Activated CD4-positive, CD25-positive, alpha-beta regulatory T cell treated with anti-CD3 and anti-CD28 coated beads, Interleukin-2, amount 50 U/mL, for 72 hours (primary cell): ENCODE measurements around the gene MYBPC2.

Experiments
- DNase-seq: peaks from one replicate; pipeline ENCODE4 v3.0.0; 2021

Gene MYBPC2

DNA sequence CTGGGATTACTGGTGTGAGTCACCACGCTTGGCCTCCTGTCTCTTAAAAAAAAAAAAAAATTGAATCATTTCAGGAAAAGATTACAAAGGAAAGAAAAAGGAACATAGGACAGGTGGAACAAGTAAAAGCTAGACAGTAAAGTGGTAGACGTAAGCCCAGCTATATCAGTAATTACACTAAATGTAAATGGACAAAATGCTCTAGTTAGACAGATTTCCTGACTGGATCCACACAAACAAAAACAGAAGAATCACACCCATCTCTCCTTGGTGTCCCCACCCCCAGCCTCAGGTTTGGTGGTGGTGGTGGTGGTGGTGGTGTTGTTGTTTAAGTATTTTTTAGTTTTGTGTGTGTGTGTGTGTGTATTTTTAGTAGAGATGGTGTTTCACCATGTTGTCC, 20.3 kb upstream of the MYBPC2 start:
- DNase-seq: no peak

DNA sequence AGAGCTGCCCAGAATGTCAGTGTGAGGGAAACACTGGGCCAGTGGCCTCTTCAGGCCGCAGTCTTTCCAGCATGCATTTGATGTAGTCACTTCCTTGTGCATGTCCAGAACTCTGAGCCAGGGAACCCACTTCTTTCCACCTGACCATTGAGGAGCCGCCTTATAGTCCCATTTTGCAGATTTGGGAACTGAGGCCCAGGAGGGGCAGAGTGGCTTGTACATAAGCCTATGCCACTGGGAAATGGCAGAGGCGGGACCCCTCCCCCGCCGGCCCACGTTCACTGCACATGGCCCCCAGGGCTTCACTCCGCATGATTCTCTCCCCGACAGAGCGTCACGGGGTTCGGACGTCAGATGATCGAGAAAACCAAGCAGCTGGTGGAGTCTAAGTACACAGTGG, 19.6 kb upstream of the MYBPC2 start:
- no peak for DNase-seq

DNA sequence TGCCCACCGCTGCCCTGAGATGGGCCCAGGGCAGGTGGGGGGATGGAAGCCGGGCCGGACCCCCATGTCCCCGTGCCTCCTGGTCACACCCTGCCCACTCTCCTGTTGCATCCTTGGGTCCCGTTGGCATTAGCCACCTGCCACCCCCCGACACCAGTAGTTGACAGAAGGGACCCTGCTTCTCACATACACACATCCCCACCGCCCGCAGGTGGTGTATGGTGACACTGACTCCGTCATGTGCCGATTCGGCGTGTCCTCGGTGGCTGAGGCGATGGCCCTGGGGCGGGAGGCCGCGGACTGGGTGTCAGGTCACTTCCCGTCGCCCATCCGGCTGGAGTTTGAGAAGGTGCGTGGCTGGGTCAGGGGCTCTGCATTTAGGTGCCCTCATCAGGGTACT, 19.2 kb upstream of the MYBPC2 start:
- DNase-seq: no peak

DNA sequence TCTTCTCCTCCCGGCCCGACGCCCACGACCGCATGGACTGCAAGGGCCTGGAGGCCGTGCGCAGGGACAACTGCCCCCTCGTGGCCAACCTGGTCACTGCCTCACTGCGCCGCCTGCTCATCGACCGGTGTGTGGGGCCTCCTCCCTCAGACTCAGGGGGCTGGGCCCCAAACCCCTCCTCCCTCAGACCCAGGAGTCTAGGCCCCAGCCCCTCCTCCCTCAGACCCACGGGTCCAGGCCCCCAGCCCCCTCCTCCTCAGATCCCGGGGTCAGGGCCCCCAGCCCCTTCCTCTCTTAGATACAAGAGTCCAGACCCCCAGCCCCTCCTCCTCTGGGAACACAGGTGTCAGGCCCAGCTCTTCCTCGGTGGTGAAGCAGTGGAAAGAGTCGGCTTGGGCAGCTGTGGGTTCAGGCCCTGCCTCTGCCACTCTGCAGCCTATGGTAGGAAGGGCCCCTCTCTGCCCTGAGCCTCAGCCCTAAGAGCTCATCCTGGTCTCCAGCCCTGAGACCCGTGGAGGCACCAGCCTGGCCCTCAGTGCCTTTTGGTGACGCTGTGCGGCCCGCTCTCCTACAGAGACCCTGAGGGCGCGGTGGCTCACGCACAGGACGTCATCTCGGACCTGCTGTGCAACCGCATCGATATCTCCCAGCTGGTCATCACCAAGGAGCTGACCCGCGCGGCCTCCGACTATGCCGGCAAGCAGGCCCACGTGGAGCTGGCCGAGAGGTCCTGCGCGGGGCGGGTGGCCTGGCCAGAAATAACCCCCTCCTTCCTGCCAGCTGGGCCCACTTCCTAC, 17.6 kb upstream of the MYBPC2 start:
- peak; percentile 82 for DNase-seq

DNA sequence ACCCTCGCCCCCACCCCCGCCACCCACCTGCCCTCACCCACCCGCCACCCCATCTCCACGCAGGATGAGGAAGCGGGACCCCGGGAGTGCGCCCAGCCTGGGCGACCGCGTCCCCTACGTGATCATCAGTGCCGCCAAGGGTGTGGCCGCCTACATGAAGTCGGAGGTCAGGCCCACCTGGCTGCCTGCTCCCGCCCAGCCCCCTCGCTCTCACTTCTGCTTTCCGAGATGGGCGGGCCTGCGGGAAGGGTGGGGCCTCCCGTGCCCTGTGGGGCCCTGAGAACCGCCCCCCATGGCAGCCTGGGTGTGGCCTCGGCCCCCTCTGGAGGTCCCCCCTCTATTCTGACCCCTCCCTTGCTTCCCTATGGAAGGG, 17.0 kb upstream of the MYBPC2 start:
- DNase-seq: no peak

DNA sequence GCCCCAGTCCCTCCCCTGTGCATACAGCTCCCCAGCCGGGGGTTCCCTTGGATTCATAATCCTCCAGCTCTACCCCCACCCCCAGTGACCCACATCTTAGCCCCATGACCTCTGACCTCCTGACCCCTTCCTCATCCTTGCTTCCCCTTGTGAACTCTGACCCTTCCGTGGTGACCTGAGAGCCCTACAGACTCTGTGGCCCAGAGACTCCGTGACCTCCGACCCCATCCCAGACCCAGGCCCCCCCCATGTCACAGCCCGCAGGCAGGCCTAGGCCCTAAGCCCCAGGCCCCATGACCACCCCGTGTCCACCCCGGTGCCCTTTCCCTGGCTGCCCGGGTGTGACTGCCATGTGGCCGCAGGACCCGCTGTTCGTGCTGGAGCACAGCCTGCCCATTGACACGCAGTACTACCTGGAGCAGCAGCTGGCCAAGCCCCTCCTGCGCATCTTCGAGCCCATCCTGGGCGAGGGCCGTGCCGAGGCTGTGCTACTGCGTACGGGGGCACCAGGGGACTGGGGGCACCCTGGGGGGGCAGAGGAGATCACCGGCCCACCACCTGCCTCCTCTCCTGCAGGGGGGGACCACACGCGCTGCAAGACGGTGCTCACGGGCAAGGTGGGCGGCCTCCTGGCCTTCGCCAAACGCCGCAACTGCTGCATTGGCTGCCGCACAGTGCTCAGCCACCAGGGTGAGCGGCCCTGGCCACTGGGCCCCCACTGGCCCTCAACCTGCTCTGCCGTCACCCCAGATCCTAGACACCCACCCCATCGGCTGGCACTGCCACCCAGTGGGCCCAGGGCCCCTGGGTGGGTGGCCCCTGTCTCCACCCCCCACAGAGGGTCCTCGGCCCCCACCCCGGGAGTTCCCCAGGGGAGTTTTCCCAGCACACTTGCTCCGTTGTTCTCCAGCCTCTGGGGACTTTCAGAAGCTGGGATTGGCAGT, 16.4 kb upstream of the MYBPC2 start:
- DNase-seq: no peak

DNA sequence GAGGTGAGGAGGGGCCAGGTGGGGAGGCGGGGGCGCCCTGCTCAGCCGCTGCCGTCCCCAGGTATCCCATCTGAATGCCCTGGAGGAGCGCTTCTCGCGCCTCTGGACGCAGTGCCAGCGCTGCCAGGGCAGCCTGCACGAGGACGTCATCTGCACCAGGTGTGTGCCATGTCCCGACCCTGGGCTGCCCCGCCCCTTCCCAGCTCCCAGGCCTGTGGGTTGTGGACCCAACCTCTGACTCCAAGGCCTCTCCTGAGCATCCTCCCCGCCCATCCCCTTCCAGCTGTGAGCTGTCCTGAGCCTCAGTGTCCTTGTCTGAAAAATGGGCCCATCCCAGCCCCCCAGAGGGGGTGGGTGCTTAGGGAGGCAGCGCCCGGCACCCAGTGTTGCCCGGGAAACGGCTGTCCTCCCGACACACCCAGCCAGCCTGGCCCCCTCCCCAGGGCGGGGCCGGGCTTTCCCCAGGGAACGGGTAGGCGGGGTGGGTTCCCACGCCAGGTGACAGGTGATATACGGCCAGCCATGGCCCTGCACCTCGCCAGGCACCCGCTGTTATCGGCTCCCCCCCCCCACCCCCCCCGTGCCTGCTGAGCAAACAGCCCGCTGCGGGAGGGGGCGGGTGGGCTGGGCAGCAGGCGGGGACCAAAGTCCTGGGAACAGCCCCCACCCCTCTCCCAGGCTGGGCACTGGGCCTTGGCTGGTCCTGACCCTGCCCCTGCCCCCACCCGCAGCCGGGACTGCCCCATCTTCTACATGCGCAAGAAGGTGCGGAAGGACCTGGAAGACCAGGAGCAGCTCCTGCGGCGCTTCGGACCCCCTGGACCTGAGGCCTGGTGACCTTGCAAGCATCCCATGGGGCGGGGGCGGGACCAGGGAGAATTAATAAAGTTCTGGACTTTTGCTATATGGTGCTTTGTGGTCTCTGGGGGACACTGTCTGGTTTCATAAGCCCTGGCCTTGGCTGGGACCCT, 15.3 kb upstream of the MYBPC2 start:
- no peak for DNase-seq

DNA sequence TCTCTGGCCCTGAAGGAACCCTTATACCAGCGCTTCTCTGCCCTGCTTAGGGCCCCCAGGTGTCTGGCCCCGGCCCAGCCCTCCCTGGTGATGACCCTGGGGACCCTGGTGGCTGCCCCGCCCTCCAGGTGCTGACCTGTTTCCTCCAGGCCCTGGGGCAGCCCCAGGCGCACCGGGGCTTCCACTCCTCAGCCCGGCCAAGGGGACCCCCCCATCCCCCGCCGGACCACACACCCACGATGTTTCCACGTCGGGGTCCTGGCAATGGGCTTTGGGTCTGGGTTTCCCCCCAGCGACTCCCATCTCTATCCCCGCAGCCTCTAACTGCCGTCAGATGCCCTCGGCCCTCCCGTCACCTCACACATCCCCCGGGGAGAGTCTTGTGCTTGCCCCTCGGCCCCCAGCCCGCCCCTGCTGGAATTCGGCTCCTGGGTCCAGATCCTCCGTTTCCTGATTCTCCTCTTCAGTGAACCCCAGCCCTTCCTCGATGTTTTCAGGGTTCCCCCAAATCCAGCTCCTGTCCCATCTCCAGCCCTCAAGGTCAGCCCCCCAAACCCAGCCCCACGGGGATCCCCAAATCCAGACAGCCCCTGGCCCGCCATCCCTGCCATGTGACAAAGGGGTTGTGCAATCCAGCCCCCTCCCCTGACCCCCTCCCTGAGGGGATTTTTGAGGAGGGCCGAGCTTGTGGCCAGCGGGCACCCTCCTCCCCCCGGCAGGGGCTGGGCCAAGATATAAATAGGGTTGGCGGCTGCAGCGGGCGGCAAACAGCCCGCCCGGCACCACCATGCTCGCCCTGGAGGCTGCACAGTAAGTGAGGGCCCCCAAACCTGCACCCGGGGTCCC, 14.3 kb upstream of the MYBPC2 start, which contains the start of gene SPIB:
Gene SPIB, plus strand, starts transcription at position 763 of the 846 bp plus-strand sequence. Its CDS starts 25 bp downstream, at position 788.
- no peak for DNase-seq

DNA sequence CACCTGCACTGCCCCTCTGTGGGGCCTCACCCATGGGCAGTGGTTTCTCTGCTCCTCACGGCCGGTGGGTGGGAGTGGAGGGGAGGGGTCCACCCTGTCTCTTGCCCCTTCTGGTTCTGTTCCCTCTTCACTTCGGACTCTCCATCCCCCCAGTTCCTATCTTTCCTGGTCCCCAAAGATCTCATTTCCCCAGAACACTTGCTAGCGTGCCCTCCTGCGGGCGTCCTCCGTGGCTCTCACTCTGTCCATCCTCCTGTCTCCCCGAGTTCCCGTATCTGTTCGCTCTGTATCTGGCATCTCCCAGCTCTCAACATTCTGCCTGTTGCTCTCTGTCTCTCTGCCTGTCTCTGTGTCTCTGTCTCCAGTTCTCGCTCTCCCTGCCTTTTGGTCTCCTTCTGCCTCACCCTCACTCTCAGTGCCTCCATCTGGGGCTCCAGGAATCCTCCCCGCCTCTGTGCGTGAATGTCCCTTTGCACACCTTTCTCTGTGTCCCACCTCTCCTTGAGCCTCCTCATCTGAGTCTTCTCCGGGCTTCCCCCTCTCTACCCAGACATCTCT, 13.6 kb upstream of the MYBPC2 start:
- no peak for DNase-seq

DNA sequence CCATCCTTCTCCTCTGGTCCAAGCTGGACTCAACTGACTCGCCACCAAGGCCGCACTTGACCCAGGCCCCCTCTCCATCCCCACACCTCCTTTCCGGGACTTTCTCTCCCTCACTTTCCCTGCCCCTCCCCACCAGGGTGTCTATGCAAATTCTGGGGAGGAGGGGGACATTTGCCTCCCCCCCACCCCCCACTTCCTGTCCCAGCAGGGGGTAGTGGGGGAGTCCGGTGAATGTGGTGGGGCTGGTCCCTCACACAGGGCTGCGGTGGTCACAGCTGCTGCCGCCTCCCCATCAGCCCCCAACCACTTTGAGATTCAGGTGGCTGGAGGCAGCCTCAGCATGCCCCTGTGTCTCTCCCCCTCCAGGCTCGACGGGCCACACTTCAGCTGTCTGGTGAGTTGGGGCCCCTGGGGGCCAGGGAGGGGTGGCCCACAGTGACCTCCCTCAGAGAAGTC, 13.1 kb upstream of the MYBPC2 start:
- no peak for DNase-seq

DNA sequence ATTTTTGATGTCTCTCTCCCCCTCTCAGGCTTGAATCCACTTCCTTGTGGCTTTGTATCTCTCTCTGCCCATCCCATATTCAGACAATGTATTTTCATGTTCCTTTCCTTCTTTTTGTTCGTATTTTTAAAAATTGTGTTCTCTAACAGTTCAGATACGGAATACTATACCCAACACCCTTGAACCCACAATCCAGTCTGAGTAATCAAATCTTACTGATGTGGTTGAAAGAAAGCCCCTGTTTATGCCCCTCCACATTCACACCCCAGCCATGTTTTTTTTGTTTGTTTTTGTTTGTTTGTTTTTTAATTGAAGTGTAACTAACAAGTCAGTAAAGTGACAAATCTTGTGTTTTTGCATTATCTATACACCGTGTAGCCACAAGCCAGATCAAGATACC, 12.6 kb upstream of the MYBPC2 start:
- no peak for DNase-seq

DNA sequence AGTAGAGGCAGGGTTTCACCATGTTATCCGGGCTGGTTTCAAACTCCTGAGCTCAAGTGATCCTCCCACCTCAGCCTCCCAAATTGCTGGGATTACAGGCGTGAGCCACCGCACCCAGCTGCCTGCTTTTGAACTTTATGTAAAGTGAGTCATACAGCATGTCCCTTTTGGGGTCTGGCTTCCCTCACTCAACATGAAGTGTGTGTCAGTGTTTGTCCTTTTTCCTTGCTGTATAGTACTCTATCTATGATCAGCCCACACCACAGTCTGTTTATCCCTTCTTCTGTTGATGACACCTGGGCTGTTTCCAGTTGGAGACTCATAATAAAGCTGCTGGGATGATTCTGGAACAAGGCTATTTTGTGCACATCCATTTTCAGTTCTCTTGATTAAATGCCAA, 11.9 kb upstream of the MYBPC2 start:
- DNase-seq: no peak

DNA sequence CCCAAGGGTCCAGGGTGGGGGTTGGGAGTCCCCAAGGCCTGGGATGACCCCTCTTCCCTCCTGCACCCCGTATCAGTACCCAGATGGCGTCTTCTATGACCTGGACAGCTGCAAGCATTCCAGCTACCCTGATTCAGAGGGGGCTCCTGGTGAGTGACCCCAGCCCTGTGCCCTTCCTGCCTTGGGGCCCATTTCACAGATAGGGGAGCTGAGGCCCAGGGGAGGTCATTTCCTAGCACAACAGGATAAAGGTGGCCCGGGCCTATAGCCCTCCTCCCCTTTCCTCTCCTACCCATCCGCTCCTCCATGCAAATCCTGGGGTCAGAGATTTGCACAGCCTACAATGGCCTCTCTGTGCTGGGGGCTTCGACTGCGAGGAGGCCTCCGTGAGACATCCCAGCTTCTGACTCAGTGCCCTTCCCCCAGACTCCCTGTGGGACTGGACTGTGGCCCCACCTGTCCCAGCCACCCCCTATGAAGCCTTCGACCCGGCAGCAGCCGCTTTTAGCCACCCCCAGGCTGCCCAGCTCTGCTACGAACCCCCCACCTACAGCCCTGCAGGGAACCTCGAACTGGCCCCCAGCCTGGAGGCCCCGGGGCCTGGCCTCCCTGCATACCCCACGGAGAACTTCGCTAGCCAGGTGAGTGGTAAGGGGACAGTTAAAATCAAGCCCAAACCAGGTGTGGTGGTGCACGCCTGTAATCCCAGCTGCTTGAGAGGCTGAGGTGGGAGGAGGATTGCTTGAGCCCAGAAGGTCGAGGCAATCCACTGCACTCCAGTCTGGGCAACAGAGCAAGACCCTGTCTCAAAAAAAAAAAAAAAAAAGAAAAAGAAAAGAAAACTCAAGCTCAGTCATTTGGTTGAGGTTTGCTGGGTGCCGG, 10.1 kb upstream of the MYBPC2 start:
- no peak for DNase-seq

DNA sequence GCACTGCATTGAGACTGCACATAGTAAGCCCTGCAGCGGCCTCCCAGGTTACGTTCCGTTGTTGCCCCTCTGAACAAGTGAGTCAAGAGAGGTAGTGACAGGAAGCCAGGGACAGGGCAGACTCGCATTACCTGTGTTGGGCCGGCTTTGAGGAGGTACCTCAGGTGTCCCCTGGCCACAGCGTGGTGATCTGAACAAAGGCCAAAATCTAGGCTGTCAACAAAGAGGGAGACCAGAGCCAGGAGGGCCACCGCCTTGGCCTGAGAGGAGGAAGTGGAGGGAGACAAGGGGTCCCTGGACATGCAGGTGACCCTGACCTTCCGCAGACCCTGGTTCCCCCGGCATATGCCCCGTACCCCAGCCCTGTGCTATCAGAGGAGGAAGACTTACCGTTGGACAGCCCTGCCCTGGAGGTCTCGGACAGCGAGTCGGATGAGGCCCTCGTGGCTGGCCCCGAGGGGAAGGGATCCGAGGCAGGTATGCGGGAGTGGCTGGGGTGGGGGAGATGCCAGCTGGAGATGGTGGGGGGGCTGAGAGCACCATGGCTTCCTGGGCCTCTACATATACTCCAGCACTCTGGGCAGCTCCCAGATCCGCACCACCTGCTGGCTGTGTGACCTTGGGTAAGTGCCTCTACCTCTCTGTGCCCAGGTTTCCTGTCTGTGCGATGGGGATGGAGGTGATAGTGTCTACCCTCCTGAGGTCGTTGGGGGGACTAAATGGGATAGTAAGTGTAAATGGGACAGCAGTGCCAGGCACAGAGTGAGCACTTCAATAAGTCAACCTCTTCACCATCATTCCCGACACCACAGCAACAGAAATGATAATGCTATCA, 9.2 kb upstream of the MYBPC2 start:
- DNase-seq: no peak

DNA sequence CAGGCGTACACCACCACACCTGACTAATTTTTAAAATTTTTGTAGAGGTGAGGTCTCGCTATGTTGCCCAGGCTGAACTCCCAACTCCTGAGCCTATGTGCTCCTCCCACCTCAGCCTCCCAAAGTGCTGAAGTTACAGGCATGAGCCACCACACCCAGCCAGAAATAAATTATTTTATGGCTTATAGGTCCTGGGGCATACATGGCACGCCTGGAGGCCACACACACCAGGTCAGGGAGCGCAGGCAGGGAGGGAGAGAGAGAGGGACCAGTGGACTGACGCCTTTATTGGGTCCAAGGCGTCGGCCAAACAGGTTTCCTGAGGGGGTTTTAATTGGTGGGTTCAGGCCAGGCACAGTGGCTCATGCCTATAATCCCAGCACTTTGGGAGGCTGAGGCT, 7.1 kb upstream of the MYBPC2 start:
- DNase-seq: no peak

DNA sequence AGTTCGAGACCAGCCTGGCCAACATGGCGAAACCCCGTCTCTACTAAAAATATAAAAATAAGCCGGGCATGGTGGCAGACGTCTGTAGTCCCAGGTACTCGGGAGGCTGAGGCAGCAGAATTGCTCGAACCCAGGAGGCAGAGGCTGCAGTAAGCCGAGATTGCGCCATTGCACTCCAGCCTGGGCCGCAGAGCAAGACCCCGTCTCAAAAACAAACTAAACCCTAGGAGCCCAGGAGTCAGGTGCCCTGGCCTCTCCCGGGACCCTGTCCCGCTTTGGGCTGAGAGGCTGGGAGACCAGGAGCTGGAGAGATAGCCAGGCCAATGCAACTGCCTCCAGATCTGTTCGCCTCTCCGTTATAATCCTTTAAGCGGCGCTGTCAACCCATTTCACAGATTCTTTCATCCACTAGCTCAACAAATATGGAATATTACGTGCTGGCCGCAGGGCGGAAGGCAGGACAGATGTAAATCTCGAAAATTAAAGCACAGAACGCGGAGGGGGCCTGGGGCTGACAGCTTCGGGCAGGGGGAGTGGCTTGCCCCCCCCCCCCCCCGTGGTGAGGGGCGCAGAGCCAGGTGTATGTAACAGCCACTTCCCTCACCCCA, 5.3 kb upstream of the MYBPC2 start:
- DNase-seq: no peak

DNA sequence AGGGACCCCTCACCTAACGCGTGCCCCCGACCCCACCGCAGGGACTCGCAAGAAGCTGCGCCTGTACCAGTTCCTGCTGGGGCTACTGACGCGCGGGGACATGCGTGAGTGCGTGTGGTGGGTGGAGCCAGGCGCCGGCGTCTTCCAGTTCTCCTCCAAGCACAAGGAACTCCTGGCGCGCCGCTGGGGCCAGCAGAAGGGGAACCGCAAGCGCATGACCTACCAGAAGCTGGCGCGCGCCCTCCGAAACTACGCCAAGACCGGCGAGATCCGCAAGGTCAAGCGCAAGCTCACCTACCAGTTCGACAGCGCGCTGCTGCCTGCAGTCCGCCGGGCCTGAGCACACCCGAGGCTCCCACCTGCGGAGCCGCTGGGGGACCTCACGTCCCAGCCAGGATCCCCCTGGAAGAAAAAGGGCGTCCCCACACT, 4.7 kb upstream of the MYBPC2 start:
- no peak for DNase-seq

DNA sequence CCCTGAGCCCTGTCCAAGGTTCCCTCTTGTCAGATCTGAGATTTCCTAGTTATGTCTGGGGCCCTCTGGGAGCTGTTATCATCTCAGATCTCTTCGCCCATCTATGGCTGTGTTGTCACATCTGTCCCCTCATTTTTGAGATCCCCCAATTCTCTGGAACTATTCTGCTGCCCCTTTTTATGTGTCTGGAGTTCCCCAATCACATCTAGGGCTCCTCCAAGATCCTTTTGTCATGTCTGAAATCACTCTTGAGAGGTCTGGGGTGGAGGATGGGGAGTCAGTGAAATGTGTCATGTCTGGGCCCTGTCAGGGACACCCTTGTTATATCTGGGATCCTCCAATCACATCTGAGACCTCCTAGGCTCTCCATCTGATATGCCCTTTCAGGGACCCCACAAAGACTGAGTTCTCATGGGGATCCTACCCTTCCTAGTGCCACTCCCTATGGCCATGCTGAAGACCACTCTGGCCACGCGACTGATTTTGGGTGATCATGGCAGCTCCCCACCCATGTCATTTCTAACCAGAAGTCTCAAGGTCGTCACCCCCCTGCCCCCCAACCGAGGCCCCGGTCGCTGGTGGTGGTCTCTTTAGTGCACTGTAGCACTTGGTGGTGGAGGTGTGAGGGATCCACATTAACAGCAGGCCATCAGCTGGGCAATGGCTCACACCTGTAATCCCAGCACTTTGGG, 3.8 kb upstream of the MYBPC2 start:
- no peak for DNase-seq
